Panc1 (cell line): ENCODE measurements around the gene CHRD. TPM values are rescaled to one million over a fixed set of nuclear protein-coding genes. Genes with fewer than 3 reads are reported as not detected.

Source experiments
- ATAC-seq: fragments of 200-7000 bp; cut with Tn5 transposase; 2 replicates; pipeline ENCODE4 v1.9.1; 2020; ENCODE audit warnings: mild to moderate bottlenecking, moderate library complexity
- BruUV-seq: library from RNA; stranded (reverse); fragments of 400-500 nt; replicated peaks from 2 replicates; lab custom pipeline; 2021; lab: Mats Ljungman, UMichigan
- CTCF ChIA-PET: fragments of 300-600 bp; sonication (Branson Sonifier 250); formaldehyde crosslinking; loops from one replicate; lab custom pipeline; 2022; ENCODE audit warnings: antibody characterized with exemption; lab: Charles Lee
- POLR2A ChIA-PET: fragments of 300-600 bp; sonication (Branson Sonifier 250); formaldehyde crosslinking; loops from one replicate; lab custom pipeline; 2022; ENCODE audit warnings: antibody characterized with exemption; lab: Charles Lee
- DNase-seq: peaks from one replicate; pipeline ENCODE4 v3.0.0-alpha.2; 2010; ENCODE audit warnings: low read depth, low spot score
- H3K27ac ChIP-seq: 2 replicates; pipeline ENCODE4 v1.5.1; 2011; ENCODE audit warnings: mild to moderate bottlenecking, low read length, inconsistent platforms
- H3K27me3 ChIP-seq: fragments of 200-500 bp; sonication (Bioruptor generic); 2 replicates; pipeline ENCODE4 v1.6.0; 2014; ENCODE audit warnings: low read length, inconsistent platforms; ENCODE audit not compliant: control insufficient read depth, insufficient read depth
- H3K36me3 ChIP-seq: fragments of 200-500 bp; sonication (Bioruptor generic); 2 replicates; pipeline ENCODE4 v1.5.1; 2014; ENCODE audit warnings: inconsistent platforms, mild to moderate bottlenecking, low read length, moderate library complexity; ENCODE audit not compliant: control insufficient read depth, insufficient read depth
- H3K4me1 ChIP-seq: 2 replicates; pipeline ENCODE4 v1.5.1; 2011; ENCODE audit warnings: inconsistent platforms, mild to moderate bottlenecking, low read length, moderate library complexity; ENCODE audit not compliant: control insufficient read depth, insufficient read depth
- H3K4me3 ChIP-seq, 2 experiments: 2 replicates each; pipeline ENCODE4 v1.5.1; 2011 to 2012; ENCODE audit warnings: low read depth in 2 of 2, low read length in 2 of 2, mild to moderate bottlenecking in 2 of 2, inconsistent platforms in 1 of 2, moderate library complexity in 1 of 2
- H3K9me3 ChIP-seq: fragments of 200-500 bp; sonication (Bioruptor generic); 2 replicates; pipeline ENCODE4 v1.5.1; 2014; ENCODE audit warnings: low read depth, mild to moderate bottlenecking, inconsistent platforms, low read length, moderate library complexity; ENCODE audit not compliant: control insufficient read depth, insufficient read depth
- CTCF ChIP-seq: fragments of 450-650 bp; IDR thresholded peaks from 2 replicates; pipeline ENCODE4 v1.5.1; 2017; ENCODE audit warnings: mild to moderate bottlenecking
- POLR2AphosphoS5 ChIP-seq: IDR thresholded peaks from 2 replicates; pipeline ENCODE4 v1.6.1; 2012; ENCODE audit warnings: mild to moderate bottlenecking, low read depth, low read length, moderate library complexity
- SIN3A ChIP-seq: IDR thresholded peaks from 2 replicates; pipeline ENCODE4 v1.6.1; 2012; ENCODE audit warnings: low read depth, mild to moderate bottlenecking, low read length, moderate library complexity, borderline replicate concordance; ENCODE audit not compliant: insufficient read depth
- TCF7L2 ChIP-seq: IDR thresholded peaks from 2 replicates; pipeline ENCODE4 v1.6.1; 2011; ENCODE audit warnings: mild to moderate bottlenecking, low read depth, low read length, inconsistent platforms
- in situ Hi-C: cut with HindIII; loops from 2 replicates; pipeline ENCODE4 v1.10.0; 2016; ENCODE audit warnings: low sequenced_read_pairs, low pct_unique_long_range_greater_than_20kb
- intact Hi-C: fragments of 100-400 bp; cut with micrococcal nuclease; formaldehyde crosslinking; loops from one replicate; pipeline ENCODE4 v1.10.0; 2022; ENCODE audit not compliant: unreplicated experiment
- total RNA-seq: library from RNA; stranded (reverse); gene quantifications from one replicate; pipeline ENCODE4 v1.2.1, GENCODE V29; 2021; ENCODE audit not compliant: unreplicated experiment
- TF ChIP-seq, protein P1 (sequence below), 2 experiments: IDR thresholded peaks; 2 replicates each; pipeline ENCODE4 v1.6.1; 2011 to 2012; ENCODE audit warnings: low read depth in 2 of 2, control low read depth in 1 of 2, low read length in 1 of 2, mild to moderate bottlenecking in 1 of 2, moderate library complexity in 1 of 2; ENCODE audit not compliant: insufficient read depth in 1 of 2

CHRD gene
- total RNA-seq, 1 experiment from 2014 or later = 1.4 TPM

- DNase-seq (no peak), ATAC-seq (no peak)
- Histone ChIP-seq H3K4me3 (no peak overlapping the region), H3K4me1 (peaks cover 58% of the 10 kb centered on the region), H3K27ac (peak overlapping the region; percentile 60), H3K36me3 (peaks cover 20% of the 10 kb centered on the region; the same call in 1 of the 2 replicates), H3K9me3 (no peaks in the 10 kb centered on the region), H3K27me3 (no peaks in the 10 kb centered on the region)
- ChIA-PET POLR2A (no interaction called here), CTCF (no interaction called here)
- no peak for TF ChIP-seq SIN3A
- no peak for TF ChIP-seq POLR2AphosphoS5
- TF ChIP-seq, protein P1, sequence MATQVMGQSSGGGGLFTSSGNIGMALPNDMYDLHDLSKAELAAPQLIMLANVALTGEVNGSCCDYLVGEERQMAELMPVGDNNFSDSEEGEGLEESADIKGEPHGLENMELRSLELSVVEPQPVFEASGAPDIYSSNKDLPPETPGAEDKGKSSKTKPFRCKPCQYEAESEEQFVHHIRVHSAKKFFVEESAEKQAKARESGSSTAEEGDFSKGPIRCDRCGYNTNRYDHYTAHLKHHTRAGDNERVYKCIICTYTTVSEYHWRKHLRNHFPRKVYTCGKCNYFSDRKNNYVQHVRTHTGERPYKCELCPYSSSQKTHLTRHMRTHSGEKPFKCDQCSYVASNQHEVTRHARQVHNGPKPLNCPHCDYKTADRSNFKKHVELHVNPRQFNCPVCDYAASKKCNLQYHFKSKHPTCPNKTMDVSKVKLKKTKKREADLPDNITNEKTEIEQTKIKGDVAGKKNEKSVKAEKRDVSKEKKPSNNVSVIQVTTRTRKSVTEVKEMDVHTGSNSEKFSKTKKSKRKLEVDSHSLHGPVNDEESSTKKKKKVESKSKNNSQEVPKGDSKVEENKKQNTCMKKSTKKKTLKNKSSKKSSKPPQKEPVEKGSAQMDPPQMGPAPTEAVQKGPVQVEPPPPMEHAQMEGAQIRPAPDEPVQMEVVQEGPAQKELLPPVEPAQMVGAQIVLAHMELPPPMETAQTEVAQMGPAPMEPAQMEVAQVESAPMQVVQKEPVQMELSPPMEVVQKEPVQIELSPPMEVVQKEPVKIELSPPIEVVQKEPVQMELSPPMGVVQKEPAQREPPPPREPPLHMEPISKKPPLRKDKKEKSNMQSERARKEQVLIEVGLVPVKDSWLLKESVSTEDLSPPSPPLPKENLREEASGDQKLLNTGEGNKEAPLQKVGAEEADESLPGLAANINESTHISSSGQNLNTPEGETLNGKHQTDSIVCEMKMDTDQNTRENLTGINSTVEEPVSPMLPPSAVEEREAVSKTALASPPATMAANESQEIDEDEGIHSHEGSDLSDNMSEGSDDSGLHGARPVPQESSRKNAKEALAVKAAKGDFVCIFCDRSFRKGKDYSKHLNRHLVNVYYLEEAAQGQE (IDR thresholded peaks at IDR 0.05; ENCODE audit: insufficient read depth in 1 of 2, low read depth in 2 of 2, low read length in 1 of 2) = no peak
- no peak for TF ChIP-seq CTCF
- no peak for TF ChIP-seq TCF7L2
- BruUV-seq = TSS peak; percentile 62
- in situ Hi-C loops = no loop called here
- intact Hi-C loops = no loop called here
Observed at GRCh38 chr3:184333190-184333589, 46.7 kb upstream of the CHRD start.

GRCh38 chr3:184333700-184334099 is 46.2 kb upstream of the CHRD start:
- in situ Hi-C loops (no loop called here), intact Hi-C loops (no loop called here)
- POLR2A ChIA-PET = no interaction called here
- no peaks in the 10 kb centered on the region for H3K27me3 ChIP-seq
- H3K36me3 ChIP-seq = peaks cover 20% of the 10 kb centered on the region; the same call in 1 of the 2 replicates
- CTCF ChIA-PET = no interaction called here
- peak overlapping the region; percentile 60; the same call in 1 of the 2 replicates for H3K27ac ChIP-seq
- no TSS peak for BruUV-seq
- H3K4me1 ChIP-seq = peaks cover 58% of the 10 kb centered on the region
- DNase-seq = no peak
- TF ChIP-seq CTCF = no peak
- no peak overlapping the region for H3K4me3 ChIP-seq
- H3K9me3 ChIP-seq = no peaks in the 10 kb centered on the region
- no peak for ATAC-seq
